HepG2 (cell line): ENCODE measurements around the gene MPST. TPM values are rescaled to one million over a fixed set of nuclear protein-coding genes. Genes with fewer than 3 reads are reported as not detected.

Experiments
- ATF4 ChIP-seq, 2 experiments: fragments of 450-650 bp in 1 of 2; sonication (generic) in 1 of 2; formaldehyde crosslinking; IDR thresholded peaks; 2 replicates each; pipeline versions ENCODE4 v1.5.0 to v1.8.0; 2020 to 2022; ENCODE audit warnings: mild to moderate bottlenecking in 1 of 2, missing genetic modification reagents in 1 of 2
- DRAP1 ChIP-seq: IDR thresholded peaks from 2 replicates; pipeline ENCODE4 v1.6.1; 2016; ENCODE audit warnings: missing genetic modification reagents, missing compliant biosample characterization
- ERF ChIP-seq: IDR thresholded peaks from 2 replicates; pipeline ENCODE4 v1.6.1; 2018; ENCODE audit warnings: missing biosample characterization, missing genetic modification reagents
- GPN1 ChIP-seq: sonication (generic); formaldehyde crosslinking; IDR thresholded peaks from 2 replicates; pipeline ENCODE4 v1.5.1; 2020; ENCODE audit warnings: missing genetic modification reagents, borderline replicate concordance
- HDAC2 ChIP-seq: sonication (generic); formaldehyde crosslinking; IDR thresholded peaks from 2 replicates; pipeline ENCODE4 v1.4.0; 2020; ENCODE audit warnings: missing genetic modification reagents
- HINFP ChIP-seq: sonication (generic); formaldehyde crosslinking; IDR thresholded peaks from 2 replicates; pipeline ENCODE4 v1.4.0; 2020; ENCODE audit warnings: low read depth, mild to moderate bottlenecking, missing genetic modification reagents
- KDM2A ChIP-seq: sonication (generic); formaldehyde crosslinking; IDR thresholded peaks from 2 replicates; pipeline ENCODE4 v1.4.0; 2020; ENCODE audit warnings: low read depth, missing genetic modification reagents, borderline replicate concordance
- MBNL3 ChIP-seq: fragments of 250-450 bp; sonication (Bioruptor Pico); conservative IDR thresholded peaks from 2 replicates; pipeline ENCODE4 v1.8.0; 2022; ENCODE audit warnings: mild to moderate bottlenecking, inconsistent platforms
- REST ChIP-seq, 2 experiments: IDR thresholded peaks; 2 replicates each; pipeline ENCODE4 v1.6.1; 2011 to 2012; ENCODE audit warnings: low read length in 2 of 2, borderline replicate concordance in 1 of 2, low read depth in 1 of 2, mild to moderate bottlenecking in 1 of 2, moderate library complexity in 1 of 2
- SIN3A ChIP-seq: IDR thresholded peaks from 2 replicates; pipeline ENCODE4 v1.6.1; 2011; ENCODE audit warnings: low read depth, mild to moderate bottlenecking, control low read depth, low read length, borderline replicate concordance
- SMAD9 ChIP-seq: sonication (generic); formaldehyde crosslinking; IDR thresholded peaks from 2 replicates; pipeline ENCODE4 v1.5.1; 2020; ENCODE audit warnings: mild to moderate bottlenecking, missing genetic modification reagents
- SNAI1 ChIP-seq: sonication (generic); formaldehyde crosslinking; IDR thresholded peaks from 2 replicates; pipeline ENCODE4 v1.5.0; 2020; ENCODE audit warnings: mild to moderate bottlenecking, missing genetic modification reagents, borderline replicate concordance
- SP5 ChIP-seq: IDR thresholded peaks from 2 replicates; pipeline ENCODE4 v1.6.1; 2016; ENCODE audit warnings: low read depth, borderline replicate concordance
- STAG1 ChIP-seq: sonication (generic); formaldehyde crosslinking; IDR thresholded peaks from 2 replicates; pipeline ENCODE4 v1.4.0; 2020; ENCODE audit warnings: missing genetic modification reagents
- YEATS2 ChIP-seq: sonication (generic); formaldehyde crosslinking; IDR thresholded peaks from 2 replicates; pipeline ENCODE4 v1.4.0; 2020; ENCODE audit warnings: missing genetic modification reagents, borderline replicate concordance
- ZNF280B ChIP-seq: sonication (generic); formaldehyde crosslinking; IDR thresholded peaks from 2 replicates; pipeline ENCODE4 v1.5.0; 2020; ENCODE audit warnings: missing genetic modification reagents, mild to moderate bottlenecking, borderline replicate concordance
- ZXDC ChIP-seq: sonication (generic); formaldehyde crosslinking; IDR thresholded peaks from 2 replicates; pipeline ENCODE4 v1.5.0; 2020; ENCODE audit warnings: mild to moderate bottlenecking, missing genetic modification reagents
- polyA plus RNA-seq, 8 experiments: library from polyadenylated mRNA; depleted of rRNA in 3 of 8; stranded (reverse) in 7 of 8; unstranded in 1 of 8; fragments of >200 nt; fragmentation: Illumina TruSeq in 4 of 8; extraction: Trizol in 4 of 8; gene quantifications; 2 replicates each; pipeline versions ENCODE4 v1.2.1 to v1.2.3, GENCODE V29; 2011 to 2016; ENCODE audit warnings: low read depth in 4 of 8, missing spikeins in 1 of 8, mixed read lengths in 1 of 8; ENCODE audit not compliant: insufficient read depth in 1 of 8
- total RNA-seq, 5 experiments: library from RNA; depleted of rRNA; stranded (reverse); fragments of >200 nt; fragmentation: Illumina TruSeq; extraction: Trizol; gene quantifications; 2 replicates each; pipeline ENCODE4 v1.2.3, GENCODE V29; 2016; ENCODE audit warnings: low read depth in 1 of 5

The MPST gene
- total and polyA plus RNA-seq, 2 of the 13 experiments (the other 11 are each of a cell fraction or from before 2014, with no cell fraction given) = 133 to 141 TPM

GRCh38 chr22:36977947-36978660 lies 41.4 kb upstream of the MPST start (continued):
- TF ChIP-seq DRAP1 (CRISPR knock-in tag) (0 out of 2 replicates have a peak, but pooled peaks have one; percentile 18), MBNL3 (no peak), SIN3A (no peak), ZXDC (CRISPR knock-in tag) (no peak), HINFP (CRISPR knock-in tag) (peak; percentile 99), YEATS2 (CRISPR knock-in tag) (peak; percentile 41; the same call in 1 of the 2 replicates), SMAD9 (CRISPR knock-in tag) (no peak), HDAC2 (CRISPR knock-in tag) (peak; percentile 37; the same call in 1 of the 2 replicates), ERF (0 out of 2 replicates have a peak, but pooled peaks have one; percentile 54), ZNF280B (CRISPR knock-in tag) (no peak), KDM2A (CRISPR knock-in tag) (peak; percentile 81; the same call in 1 of the 2 replicates), SP5 (CRISPR knock-in tag) (peak; percentile 87), STAG1 (CRISPR knock-in tag) (peak; percentile 77), SNAI1 (CRISPR knock-in tag) (no peak), ATF4 (CRISPR knock-in tag; IDR thresholded peaks at IDR 0.05) (peak in 1 of 2 experiments; percentile 31; a peak in 1 of 4 replicates), GPN1 (no peak), REST (IDR thresholded peaks at IDR 0.05; ENCODE audit: borderline replicate concordance in 1 of 2, low read depth in 1 of 2, low read length in 2 of 2) (no peak)
